ENCODE measurements around the gene LUZP2. TPM values are rescaled to one million over a fixed set of nuclear protein-coding genes. Genes with fewer than 3 reads are reported as not detected.

The LUZP2 gene
- total RNA-seq, 2 experiments from 2014 or later = not detected

DNA sequence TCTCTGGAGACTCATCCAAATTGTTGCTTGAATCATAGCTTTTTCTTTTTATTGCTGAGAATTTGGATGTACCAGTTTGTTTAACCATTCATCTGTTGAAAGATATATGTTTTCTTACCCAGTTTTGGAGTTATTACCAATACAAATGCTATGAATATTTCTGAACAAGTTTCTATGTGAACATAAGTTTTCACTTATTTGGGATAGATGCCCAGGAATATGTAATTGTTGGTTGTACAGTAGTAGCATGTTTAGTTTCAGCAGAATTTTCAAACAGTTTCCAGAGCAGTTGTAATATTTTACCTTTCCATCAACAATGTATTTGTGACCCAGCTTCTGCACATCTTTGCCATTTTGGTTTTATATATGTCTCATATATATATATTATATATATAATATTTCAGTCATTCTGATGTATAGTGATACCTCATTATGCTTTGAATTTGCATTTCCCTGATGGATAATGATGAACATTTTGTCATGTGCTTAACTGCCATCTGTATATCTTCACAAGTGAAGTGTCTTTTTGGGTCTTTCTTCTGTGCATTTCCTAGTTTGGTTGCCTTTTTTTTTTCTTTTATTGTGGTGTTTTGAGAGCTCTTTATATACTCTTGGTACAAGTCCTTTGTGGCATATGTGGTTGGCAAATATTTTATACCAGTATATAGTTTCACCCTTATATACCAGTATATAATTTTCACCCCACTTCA, 118.8 kb downstream of the LUZP2 start:
- Histone ChIP-seq H3K79me2 (ENCODE audit: insufficient read depth, low read depth, low read length) (no peaks in the 10 kb centered on the region), H3K9me2 (ENCODE audit: insufficient read depth, low read length) (no peaks in the 10 kb centered on the region), H3K36me3 (ENCODE audit: insufficient read depth, low read length) (no peaks in the 10 kb centered on the region), H3K4me3 (ENCODE audit: low read depth, low read length, poor library complexity, severe bottlenecking) (no peak overlapping the region), H3K27ac (ENCODE audit: low read depth, low read length, poor library complexity, severe bottlenecking) (no peak overlapping the region), H4K20me1 (ENCODE audit: insufficient read depth, low read length) (no peaks in the 10 kb centered on the region), H3K9me3 (ENCODE audit: low read length) (no peaks in the 10 kb centered on the region), H3K4me2 (ENCODE audit: low read length) (no peak overlapping the region), H2AFZ (ENCODE audit: low read length) (no peak overlapping the region), H3K4me1 (ENCODE audit: insufficient read depth, low read length, poor library complexity, severe bottlenecking) (no peaks in the 10 kb centered on the region)
- no peak for TF ChIP-seq CTCF (conservative IDR thresholded peaks at IDR 0.05; ENCODE audit: low read length)
- TF ChIP-seq EZH2phosphoT487 (IDR thresholded peaks at IDR 0.05; ENCODE audit: borderline replicate concordance, low read depth, low read length) = no peak
- ChIA-PET POLR2A (no interaction called here), CTCF (ENCODE audit: unreplicated experiment) (no interaction called here)
- intact Hi-C loops (cut with micrococcal nuclease; ENCODE audit: unreplicated experiment) = no loop called here
- no TSS peak for BruUV-seq (replicated peaks)
- no peak for DNase-seq (ENCODE audit: low spot score)

GRCh38 chr11:24617856-24618255, 121.0 kb downstream of the LUZP2 start:
- H3K9me3 ChIP-seq (ENCODE audit: low read length) = no peaks in the 10 kb centered on the region
- H3K4me3 ChIP-seq (ENCODE audit: low read depth, low read length, poor library complexity, severe bottlenecking) = no peak overlapping the region
- TF ChIP-seq CTCF (conservative IDR thresholded peaks at IDR 0.05; ENCODE audit: low read length) (no peak), EZH2phosphoT487 (IDR thresholded peaks at IDR 0.05; ENCODE audit: borderline replicate concordance, low read depth, low read length) (no peak)
- no peak overlapping the region for H2AFZ ChIP-seq (ENCODE audit: low read length)
- H4K20me1 ChIP-seq (ENCODE audit: insufficient read depth, low read length) = no peaks in the 10 kb centered on the region
- no TSS peak for BruUV-seq (replicated peaks)
- no peak for DNase-seq (ENCODE audit: low spot score)
- intact Hi-C loops (cut with micrococcal nuclease; ENCODE audit: unreplicated experiment) = no loop called here
- no peak overlapping the region for H3K4me2 ChIP-seq (ENCODE audit: low read length)
- H3K36me3 ChIP-seq (ENCODE audit: insufficient read depth, low read length) = no peaks in the 10 kb centered on the region
- POLR2A ChIA-PET = no interaction called here
- H3K9me2 ChIP-seq (ENCODE audit: insufficient read depth, low read length) = no peaks in the 10 kb centered on the region
- CTCF ChIA-PET (ENCODE audit: unreplicated experiment) = no interaction called here
- no peak overlapping the region for H3K27ac ChIP-seq (ENCODE audit: low read depth, low read length, poor library complexity, severe bottlenecking)
- no peaks in the 10 kb centered on the region for H3K4me1 ChIP-seq (ENCODE audit: insufficient read depth, low read length, poor library complexity, severe bottlenecking)
- H3K79me2 ChIP-seq (ENCODE audit: insufficient read depth, low read depth, low read length) = no peaks in the 10 kb centered on the region

DNA sequence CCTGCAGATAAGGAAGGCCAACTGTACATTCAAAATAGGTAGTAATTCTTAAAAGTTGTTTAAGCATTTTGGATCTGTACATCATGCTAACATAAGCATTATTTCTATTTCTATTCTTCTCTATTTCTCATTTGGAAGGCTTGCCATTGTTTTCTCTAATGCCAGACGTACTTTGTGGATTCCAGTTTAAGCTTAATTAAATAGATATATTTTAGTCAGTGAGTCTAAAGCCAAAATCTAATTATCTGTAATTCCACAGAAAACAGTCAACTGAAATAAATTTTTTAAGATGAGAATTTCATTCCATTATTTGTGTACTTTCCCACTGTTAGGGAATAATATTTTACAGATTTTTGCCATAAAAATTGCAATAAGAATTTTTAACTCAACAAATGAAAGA, 123.0 kb downstream of the LUZP2 start:
- H4K20me1 ChIP-seq (ENCODE audit: insufficient read depth, low read length) = no peaks in the 10 kb centered on the region
- TF ChIP-seq EZH2phosphoT487 (IDR thresholded peaks at IDR 0.05; ENCODE audit: borderline replicate concordance, low read depth, low read length) (no peak), CTCF (conservative IDR thresholded peaks at IDR 0.05; ENCODE audit: low read length) (no peak)
- no peak for DNase-seq (ENCODE audit: low spot score)
- H3K9me2 ChIP-seq (ENCODE audit: insufficient read depth, low read length) = no peaks in the 10 kb centered on the region
- no peak overlapping the region for H3K27ac ChIP-seq (ENCODE audit: low read depth, low read length, poor library complexity, severe bottlenecking)
- no peak overlapping the region for H3K4me3 ChIP-seq (ENCODE audit: low read depth, low read length, poor library complexity, severe bottlenecking)
- intact Hi-C loops (cut with micrococcal nuclease; ENCODE audit: unreplicated experiment) = no loop called here
- no peaks in the 10 kb centered on the region for H3K4me1 ChIP-seq (ENCODE audit: insufficient read depth, low read length, poor library complexity, severe bottlenecking)
- no peaks in the 10 kb centered on the region for H3K79me2 ChIP-seq (ENCODE audit: insufficient read depth, low read depth, low read length)
- no peaks in the 10 kb centered on the region for H3K9me3 ChIP-seq (ENCODE audit: low read length)
- H3K4me2 ChIP-seq (ENCODE audit: low read length) = no peak overlapping the region
- BruUV-seq (replicated peaks) = no TSS peak
- ChIA-PET CTCF (ENCODE audit: unreplicated experiment) (no interaction called here), POLR2A (interaction anchor here (0.9 kb wide), 1 partner anchor 8 kb away, joined by 3 read pairs; no protein-coding TSS in a partner anchor)
- no peaks in the 10 kb centered on the region for H3K36me3 ChIP-seq (ENCODE audit: insufficient read depth, low read length)
- H2AFZ ChIP-seq (ENCODE audit: low read length) = no peak overlapping the region
